GM20000 (cell line): ENCODE measurements around the gene EMID1.
"Not testable (repeated sequence)": the region's sequence is repeated elsewhere in the genome, so short reads cannot be mapped to it uniquely, and the experiment has no call there.

Experiments
- DNase-seq: peaks from one replicate; pipeline ENCODE4 v3.0.0; 2012; ENCODE audit warnings: low spot score
- CTCF ChIP-seq: IDR thresholded peaks from 2 replicates; pipeline ENCODE4 v1.5.1; 2012; ENCODE audit warnings: mild to moderate bottlenecking, control low read depth; ENCODE audit errors: extremely low read depth, missing control alignments

The EMID1 gene

GRCh38 chr22:29230972-29231875, 25.5 kb downstream of the EMID1 start:
- no peak for DNase-seq
- TF ChIP-seq CTCF, result no peak

- DNase-seq, result no peak
- TF ChIP-seq CTCF, result no peak
These were observed 26.6 kb downstream of the EMID1 start for GRCh38 chr22:29231971-29232959.

- DNase-seq, result no peak
- TF ChIP-seq CTCF, result no peak
These were observed 27.7 kb downstream of the EMID1 start for GRCh38 chr22:29233277-29233877.

- DNase-seq, result not testable (repeated sequence)
These were observed 34.8 kb downstream of the EMID1 start for GRCh38 chr22:29240481-29240880.

- no peak for DNase-seq
- TF ChIP-seq CTCF, result no peak
These were observed 38.3 kb downstream of the EMID1 start for GRCh38 chr22:29243874-29244446.

GRCh38 chr22:29244785-29245625, 39.3 kb downstream of the EMID1 start:
- no peak for TF ChIP-seq CTCF
- DNase-seq, result no peak
